GM21717 (cell line): ENCODE results near the gene XRCC5.
"Not testable (repeated sequence)": the region's sequence is repeated elsewhere in the genome, so short reads cannot be mapped to it uniquely, and the experiment has no call there.

Experiments used
- ATAC-seq: cut with Tn5 transposase; IDR thresholded peaks from one replicate; pipeline ENCODE4 v1.9.1; 2021; ENCODE audit warnings: mild to moderate bottlenecking, moderate library complexity; ENCODE audit not compliant: unreplicated experiment

XRCC5 gene

DNA sequence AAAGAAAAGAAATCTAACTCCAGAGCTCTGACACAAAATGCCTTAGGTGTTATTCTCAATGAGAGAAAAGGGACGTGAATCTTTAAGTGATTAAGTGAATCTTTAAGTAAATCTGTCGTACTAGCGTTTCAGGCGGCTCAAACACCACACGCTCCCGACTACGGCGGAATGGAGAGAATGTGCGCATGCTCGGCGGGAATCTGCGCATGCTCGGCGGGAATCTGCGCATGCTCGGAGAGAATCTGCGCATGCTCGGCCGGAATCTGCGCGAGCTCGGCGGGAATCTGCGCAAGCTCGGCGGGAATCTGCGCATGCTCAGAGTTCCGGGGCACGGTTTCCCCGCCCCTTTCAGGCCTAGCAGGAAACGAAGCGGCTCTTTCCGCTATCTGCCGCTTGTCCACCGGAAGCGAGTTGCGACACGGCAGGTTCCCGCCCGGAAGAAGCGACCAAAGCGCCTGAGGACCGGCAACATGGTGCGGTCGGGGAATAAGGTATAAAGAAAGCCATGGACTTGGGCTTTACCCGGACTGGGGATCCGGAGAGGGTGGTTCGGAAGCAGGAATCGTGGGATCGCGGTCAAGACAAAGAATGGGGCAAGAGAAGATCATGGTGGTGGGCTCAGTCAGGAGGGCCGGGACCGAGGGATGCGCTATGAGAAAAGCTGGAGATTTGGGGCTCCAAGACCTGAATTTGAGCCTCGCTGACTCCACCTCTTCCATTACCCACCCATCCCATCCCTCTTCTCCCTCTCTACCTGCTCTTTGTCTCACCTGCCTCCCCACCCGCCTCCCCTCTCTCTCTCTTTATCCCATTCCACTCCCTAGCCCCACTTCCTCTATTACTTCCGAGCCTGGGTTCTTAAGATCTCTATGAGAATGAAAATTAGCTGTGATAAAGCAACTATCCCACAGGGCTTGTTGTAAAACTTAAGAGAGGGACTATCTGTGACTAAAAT is at the start of gene XRCC5:
TSS of gene XRCC5 (plus strand) at position 382 of the 955 bp plus-strand sequence. CDS start at position 471, 89 bp downstream.
- ATAC-seq = peak; percentile 41

- no peak for ATAC-seq
Observed at GRCh38 chr2:216064014-216064630, 45.0 kb upstream of the XRCC5 start.

- no peak for ATAC-seq
Observed at GRCh38 chr2:216064665-216065064, 44.5 kb upstream of the XRCC5 start.

DNA sequence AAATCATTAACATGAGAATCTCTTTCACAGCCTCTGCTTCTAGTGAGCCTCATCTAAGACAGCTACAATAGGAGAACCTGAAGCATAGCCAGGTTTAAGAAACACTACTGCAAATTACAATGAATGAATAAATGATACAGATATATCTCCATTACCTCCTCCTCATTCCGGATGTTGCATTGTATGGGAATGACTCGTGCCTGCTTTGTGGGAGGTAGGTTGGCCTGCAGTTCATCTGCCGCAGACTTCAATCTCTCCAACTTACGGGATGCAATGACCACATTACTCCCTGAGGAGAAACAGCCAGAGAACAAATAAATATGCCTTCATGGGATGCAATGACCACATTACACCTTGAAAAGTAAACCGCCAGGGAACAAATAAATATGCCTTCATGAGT is 42.9 kb upstream of the XRCC5 start:
- no peak for ATAC-seq

DNA sequence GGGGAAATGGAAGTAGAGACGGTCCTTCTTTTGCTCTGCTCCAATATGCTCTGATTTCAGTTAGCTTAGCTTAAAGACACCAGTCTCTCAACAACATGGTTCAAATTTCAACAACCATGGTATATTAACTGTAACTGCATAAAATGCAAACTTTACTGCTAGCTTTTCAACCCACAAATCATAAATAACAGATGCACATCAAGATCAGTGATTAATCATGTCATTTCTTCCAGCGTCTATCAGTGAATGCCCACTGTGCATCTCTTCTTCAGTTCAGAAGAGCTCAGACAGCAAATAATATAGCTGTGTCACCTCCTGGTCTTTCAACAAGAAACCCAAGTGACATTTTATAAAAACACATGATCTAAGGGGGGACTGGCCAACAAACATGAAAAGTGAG is 40.1 kb upstream of the XRCC5 start:
- no peak for ATAC-seq

DNA sequence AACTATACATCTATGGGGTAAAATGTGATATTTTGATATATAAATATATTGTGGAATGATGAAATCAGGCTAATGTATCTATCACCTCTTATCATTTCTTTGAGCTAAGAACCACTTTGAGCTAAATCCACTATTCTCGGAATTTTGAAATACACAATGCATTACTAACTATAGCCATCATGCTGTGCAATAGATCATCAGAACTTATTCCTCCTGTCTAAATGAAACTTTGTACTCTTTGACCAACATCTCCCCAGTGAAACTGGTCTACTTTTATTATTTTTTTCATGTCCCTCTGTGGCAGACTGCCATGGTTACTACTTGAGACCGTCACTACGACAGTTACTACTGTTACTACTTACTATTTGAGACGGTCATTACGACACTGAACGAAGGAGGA is 39.0 kb upstream of the XRCC5 start:
- ATAC-seq = no peak

GRCh38 chr2:216071111-216071851 is 37.9 kb upstream of the XRCC5 start:
- ATAC-seq = no peak

DNA sequence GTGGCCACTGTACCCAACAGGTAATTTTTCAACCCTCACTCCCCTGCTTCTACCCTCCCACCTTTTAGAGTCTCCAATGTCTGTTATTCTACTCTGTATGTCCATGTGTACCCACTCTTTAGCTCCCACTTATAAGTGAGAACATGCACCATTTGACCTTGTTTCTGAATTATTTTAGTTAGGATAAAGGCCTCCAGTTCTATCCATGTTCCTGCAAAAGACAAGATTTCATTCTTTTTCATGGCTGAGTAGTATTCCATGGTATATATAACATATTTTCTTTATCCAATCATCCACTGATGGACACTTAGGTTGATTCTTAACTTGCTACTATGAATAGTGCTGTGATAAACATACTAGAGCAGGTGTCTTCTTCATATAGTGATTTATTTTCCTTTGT is 36.7 kb upstream of the XRCC5 start:
- ATAC-seq = no peak

GRCh38 chr2:216073773-216074172 is 35.4 kb upstream of the XRCC5 start:
- ATAC-seq = no peak

DNA sequence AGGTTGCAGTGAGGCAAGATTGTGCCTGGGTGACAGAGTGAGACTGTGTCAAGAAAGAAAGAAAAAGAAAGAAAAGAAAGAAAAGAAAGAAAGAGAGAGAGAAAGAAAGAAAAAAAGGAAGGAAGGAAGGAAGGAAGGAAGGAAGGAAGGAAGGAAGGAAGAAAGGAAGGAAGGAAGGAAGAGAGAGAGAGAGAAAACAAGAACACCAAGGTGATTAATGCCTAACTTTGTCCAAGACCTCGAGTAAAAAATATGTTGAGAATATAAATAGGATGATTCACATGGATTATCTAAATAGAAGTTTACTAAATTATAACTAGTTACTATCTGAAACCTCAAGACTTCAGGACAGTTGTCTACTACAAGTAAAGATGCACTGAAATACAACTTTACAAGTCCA is 34.8 kb upstream of the XRCC5 start:
- no peak for ATAC-seq

DNA sequence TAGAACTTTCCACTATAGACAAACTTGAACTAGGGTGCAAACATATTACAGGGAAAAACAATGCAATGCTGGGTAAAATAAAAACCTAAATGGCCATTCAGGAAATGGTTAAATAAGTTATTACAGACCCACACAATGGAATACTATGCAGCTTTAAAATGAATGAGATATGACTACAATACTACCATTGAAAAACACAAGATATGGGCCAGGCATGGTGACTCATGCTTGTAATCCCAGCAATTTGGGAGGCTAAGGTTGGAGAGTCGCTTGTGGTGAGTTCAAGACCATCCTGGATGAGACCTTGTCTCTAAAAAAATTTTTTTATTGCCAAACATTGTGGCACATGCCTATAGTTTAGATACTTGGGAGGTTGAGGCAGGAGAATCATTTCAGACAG is 34.4 kb upstream of the XRCC5 start:
- no peak for ATAC-seq

- no peak for ATAC-seq
Observed at GRCh38 chr2:216075510-216076485, 33.4 kb upstream of the XRCC5 start.

- no peak for ATAC-seq
Observed at GRCh38 chr2:216078776-216079175, 30.4 kb upstream of the XRCC5 start.

- ATAC-seq = not testable (repeated sequence)
Observed at GRCh38 chr2:216080048-216080447, 29.1 kb upstream of the XRCC5 start.

- no peak for ATAC-seq
Observed at GRCh38 chr2:216081012-216081411, 28.1 kb upstream of the XRCC5 start.

DNA sequence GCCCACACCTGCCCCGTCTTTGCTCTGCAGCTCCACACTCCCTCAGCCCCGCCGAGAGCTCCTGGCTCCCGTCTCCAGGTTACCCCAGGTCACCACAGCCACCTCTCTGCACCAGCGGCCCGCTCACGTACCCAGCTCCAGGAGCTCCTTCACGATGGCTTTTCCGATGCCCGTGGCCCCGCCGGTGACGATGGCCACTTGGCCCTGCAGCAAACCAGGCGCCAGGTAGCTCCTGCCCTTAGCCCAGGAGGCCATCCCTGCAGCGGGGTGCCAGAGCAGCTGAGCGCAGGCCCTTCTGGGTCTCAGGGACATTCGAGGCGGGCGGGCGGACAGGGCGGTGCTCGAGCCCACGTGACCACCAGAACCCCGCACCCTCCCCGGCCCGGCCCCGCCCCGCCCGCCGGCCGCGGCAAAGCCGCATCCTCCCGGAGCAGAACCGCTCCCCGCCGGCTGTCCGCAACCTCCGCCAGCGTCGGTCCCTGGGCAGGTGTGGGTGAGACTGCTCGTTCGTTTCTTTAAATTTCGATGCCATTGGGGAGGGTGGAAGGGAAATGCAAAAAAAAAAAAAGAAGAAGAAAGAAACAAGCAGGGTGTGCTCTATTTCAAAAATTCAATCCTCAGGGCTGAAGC is 27.5 kb upstream of the XRCC5 start, which contains the start of the genes PECR and TMEM169:
TSS of gene PECR (minus strand) at position 323 of the 630 bp plus-strand sequence. CDS start at position 255, 68 bp downstream.
TSS of gene TMEM169 (plus strand) at position 433 of the 630 bp plus-strand sequence. CDS start 14,045 bp downstream, outside the sequence.
- ATAC-seq = peak; percentile 93

GRCh38 chr2:216082117-216082711 is 26.9 kb upstream of the XRCC5 start:
- no peak for ATAC-seq

DNA sequence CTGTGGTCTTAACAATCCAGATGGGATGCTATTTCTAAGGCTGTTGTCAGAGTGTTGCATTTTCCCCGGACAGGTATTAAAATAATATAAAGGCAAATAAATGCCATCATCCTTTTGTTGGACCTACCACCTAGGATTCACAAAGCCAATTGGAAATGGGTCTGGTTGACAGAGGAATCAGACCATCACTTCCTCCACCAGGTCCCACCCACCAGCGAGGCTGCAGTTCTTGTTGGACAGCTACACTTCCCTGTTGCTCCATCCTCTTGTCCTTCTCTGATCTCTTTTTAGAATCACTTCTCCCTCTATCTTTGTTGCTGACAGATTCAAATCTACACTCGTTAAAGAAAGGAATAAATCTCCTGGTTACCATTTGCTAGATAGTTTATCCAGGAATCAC is 26.3 kb upstream of the XRCC5 start:
- ATAC-seq = no peak
